ENCODE data around the gene CFAP46. TPM values are rescaled to one million over a fixed set of nuclear protein-coding genes. Genes with fewer than 3 reads are reported as not detected.

Gene CFAP46
- total and polyA plus RNA-seq, 2 experiments from 2014 or later, result 2.2 to 2.4 TPM

GRCh38 chr10:132865171-132865631 is 77.2 kb downstream of the CFAP46 start:
- no peak overlapping the region for H3K27ac ChIP-seq
- H3K79me2 ChIP-seq, result no peaks in the 10 kb centered on the region
- no peaks in the 10 kb centered on the region for H3K36me3 ChIP-seq (replicated peaks; ENCODE audit: insufficient read depth, low read depth)
- no peak for TF ChIP-seq EZH2phosphoT487 (IDR thresholded peaks at IDR 0.05; ENCODE audit: low read depth, severe bottlenecking, unreplicated experiment)
- no peak for TF ChIP-seq CTCF (IDR thresholded peaks at IDR 0.05; ENCODE audit: poor library complexity)
- no peak for TF ChIP-seq EZH2 (IDR thresholded peaks at IDR 0.05; ENCODE audit: borderline replicate concordance)
- no peaks in the 10 kb centered on the region for H3K9me3 ChIP-seq (ENCODE audit: low read depth)
- H3K4me1 ChIP-seq (ENCODE audit: insufficient read depth), result no peaks in the 10 kb centered on the region
- no peak overlapping the region for H2AFZ ChIP-seq
- no peaks in the 10 kb centered on the region for H3K9me2 ChIP-seq (replicated peaks; ENCODE audit: insufficient read depth)
- no peak overlapping the region for H3K4me3 ChIP-seq
- no peak overlapping the region for H3K4me2 ChIP-seq
- H4K20me1 ChIP-seq (ENCODE audit: insufficient read depth, poor library complexity, severe bottlenecking), result no peaks in the 10 kb centered on the region
- H3K27me3 ChIP-seq, result no peaks in the 10 kb centered on the region
- DNase-seq (ENCODE audit: low spot score), result no peak
- 61% methylated on average over 14 of the region's 14 CpGs for WGBS (ENCODE audit: low lambda C conversion rate, missing lambda C conversion rate)

GRCh38 chr10:132862485-132863420 is 79.6 kb downstream of the CFAP46 start:
- H3K36me3 ChIP-seq (replicated peaks; ENCODE audit: insufficient read depth, low read depth), result no peaks in the 10 kb centered on the region
- no peak for DNase-seq (ENCODE audit: low spot score)
- no peaks in the 10 kb centered on the region for H3K9me2 ChIP-seq (replicated peaks; ENCODE audit: insufficient read depth)
- no peaks in the 10 kb centered on the region for H3K9me3 ChIP-seq (ENCODE audit: low read depth)
- 55% methylated on average over 23 of the region's 34 CpGs for WGBS (ENCODE audit: low lambda C conversion rate, missing lambda C conversion rate)
- H3K27ac ChIP-seq, result no peak overlapping the region
- H4K20me1 ChIP-seq (ENCODE audit: insufficient read depth, poor library complexity, severe bottlenecking), result no peaks in the 10 kb centered on the region
- H3K4me1 ChIP-seq (ENCODE audit: insufficient read depth), result no peaks in the 10 kb centered on the region
- TF ChIP-seq EZH2 (IDR thresholded peaks at IDR 0.05; ENCODE audit: borderline replicate concordance) (no peak), EZH2phosphoT487 (IDR thresholded peaks at IDR 0.05; ENCODE audit: low read depth, severe bottlenecking, unreplicated experiment) (no peak), CTCF (IDR thresholded peaks at IDR 0.05; ENCODE audit: poor library complexity) (no peak)
- H3K4me3 ChIP-seq, result no peak overlapping the region
- no peaks in the 10 kb centered on the region for H3K79me2 ChIP-seq
- no peak overlapping the region for H2AFZ ChIP-seq
- no peak overlapping the region for H3K4me2 ChIP-seq
- no peaks in the 10 kb centered on the region for H3K27me3 ChIP-seq

- Histone ChIP-seq H3K27me3 (no peaks in the 10 kb centered on the region), H3K4me2 (no peak overlapping the region), H3K36me3 (replicated peaks; ENCODE audit: insufficient read depth, low read depth) (no peaks in the 10 kb centered on the region), H3K9me2 (replicated peaks; ENCODE audit: insufficient read depth) (no peaks in the 10 kb centered on the region), H3K4me1 (ENCODE audit: insufficient read depth) (no peaks in the 10 kb centered on the region), H4K20me1 (ENCODE audit: insufficient read depth, poor library complexity, severe bottlenecking) (no peaks in the 10 kb centered on the region), H2AFZ (no peak overlapping the region), H3K27ac (no peak overlapping the region), H3K4me3 (no peak overlapping the region), H3K79me2 (no peaks in the 10 kb centered on the region), H3K9me3 (ENCODE audit: low read depth) (no peaks in the 10 kb centered on the region)
- TF ChIP-seq CTCF (IDR thresholded peaks at IDR 0.05; ENCODE audit: poor library complexity) (no peak), EZH2phosphoT487 (IDR thresholded peaks at IDR 0.05; ENCODE audit: low read depth, severe bottlenecking, unreplicated experiment) (no peak), EZH2 (IDR thresholded peaks at IDR 0.05; ENCODE audit: borderline replicate concordance) (no peak)
- DNase-seq (ENCODE audit: low spot score), result no peak
- 89% methylated on average over 18 of the region's 24 CpGs for WGBS (ENCODE audit: low lambda C conversion rate, missing lambda C conversion rate)
These were observed 80.4 kb downstream of the CFAP46 start for GRCh38 chr10:132861884-132862461.

Measured in hepatocyte (in vitro differentiated cells).